Bronchial epithelial cell (primary cell): ENCODE measurements around the gene GATAD2B. TPM values are rescaled to one million over a fixed set of nuclear protein-coding genes. Genes with fewer than 3 reads are reported as not detected.

Experiments
- DNase-seq: peaks from one replicate; pipeline ENCODE4 v3.0.0-alpha.2; 2010; ENCODE audit warnings: low read depth
- FAIRE-seq: peaks from 2 replicates; lab custom pipeline; 2011; peaks lifted over from hg19 to GRCh38; lab: Jason Lieb, UNC
- H3K27me3 ChIP-seq: 2 replicates; pipeline ENCODE4 v1.5.1; 2011; ENCODE audit warnings: low read length; ENCODE audit not compliant: control insufficient read depth, insufficient read depth
- H3K36me3 ChIP-seq: 2 replicates; pipeline ENCODE4 v1.5.1; 2011; ENCODE audit warnings: low read length; ENCODE audit not compliant: control insufficient read depth, insufficient read depth
- H3K4me3 ChIP-seq: 2 replicates; pipeline ENCODE4 v1.5.1; 2011; ENCODE audit warnings: mild to moderate bottlenecking, low read depth, low read length, control low read depth
- total RNA-seq: library from RNA; depleted of rRNA; stranded (reverse); fragments of >200 nt; gene quantifications from 2 replicates; pipeline ENCODE4 v1.2.1, GENCODE V29; 2014
- TF ChIP-seq, protein P1 (sequence below): IDR thresholded peaks from 2 replicates; pipeline ENCODE4 v1.5.1; 2011; ENCODE audit warnings: mild to moderate bottlenecking, moderate library complexity, low read length, control low read depth, inconsistent platforms; ENCODE audit not compliant: insufficient read depth, severe bottlenecking

Gene GATAD2B
- total RNA-seq, 1 donor from 2014 or later = 1.8 TPM

- Histone ChIP-seq H3K4me3 (peak within 1 kb of the TSS; percentile 63), H3K27me3 (no peaks in the 10 kb centered on the region), H3K36me3 (peaks cover 10% of the 10 kb centered on the region)
- no peak for FAIRE-seq
- TF ChIP-seq, protein P1, sequence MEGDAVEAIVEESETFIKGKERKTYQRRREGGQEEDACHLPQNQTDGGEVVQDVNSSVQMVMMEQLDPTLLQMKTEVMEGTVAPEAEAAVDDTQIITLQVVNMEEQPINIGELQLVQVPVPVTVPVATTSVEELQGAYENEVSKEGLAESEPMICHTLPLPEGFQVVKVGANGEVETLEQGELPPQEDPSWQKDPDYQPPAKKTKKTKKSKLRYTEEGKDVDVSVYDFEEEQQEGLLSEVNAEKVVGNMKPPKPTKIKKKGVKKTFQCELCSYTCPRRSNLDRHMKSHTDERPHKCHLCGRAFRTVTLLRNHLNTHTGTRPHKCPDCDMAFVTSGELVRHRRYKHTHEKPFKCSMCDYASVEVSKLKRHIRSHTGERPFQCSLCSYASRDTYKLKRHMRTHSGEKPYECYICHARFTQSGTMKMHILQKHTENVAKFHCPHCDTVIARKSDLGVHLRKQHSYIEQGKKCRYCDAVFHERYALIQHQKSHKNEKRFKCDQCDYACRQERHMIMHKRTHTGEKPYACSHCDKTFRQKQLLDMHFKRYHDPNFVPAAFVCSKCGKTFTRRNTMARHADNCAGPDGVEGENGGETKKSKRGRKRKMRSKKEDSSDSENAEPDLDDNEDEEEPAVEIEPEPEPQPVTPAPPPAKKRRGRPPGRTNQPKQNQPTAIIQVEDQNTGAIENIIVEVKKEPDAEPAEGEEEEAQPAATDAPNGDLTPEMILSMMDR = no peak
- DNase-seq = peak; percentile 48
Measured at GRCh38 chr1:153774780-153775457, 147.9 kb downstream of the GATAD2B start, which contains the start of gene SLC27A3. TSS of gene SLC27A3 (plus strand) at chr1:153775407. CDS start at chr1:153775498, 91 bp downstream.

- no peak overlapping the region for H3K4me3 ChIP-seq
- peaks cover 10% of the 10 kb centered on the region for H3K36me3 ChIP-seq
- DNase-seq (no peak), FAIRE-seq (peak; percentile 80)
- TF ChIP-seq, protein P1 = no peak
- H3K27me3 ChIP-seq = no peaks in the 10 kb centered on the region
Measured at GRCh38 chr1:153774026-153774595, 148.7 kb downstream of the GATAD2B start.

- TF ChIP-seq, protein P1 = no peak
- FAIRE-seq (no peak), DNase-seq (no peak)
- Histone ChIP-seq H3K27me3 (no peaks in the 10 kb centered on the region), H3K4me3 (no peak overlapping the region), H3K36me3 (peaks cover 13% of the 10 kb centered on the region)
Measured at GRCh38 chr1:153773096-153773921, 149.5 kb downstream of the GATAD2B start.

DNA sequence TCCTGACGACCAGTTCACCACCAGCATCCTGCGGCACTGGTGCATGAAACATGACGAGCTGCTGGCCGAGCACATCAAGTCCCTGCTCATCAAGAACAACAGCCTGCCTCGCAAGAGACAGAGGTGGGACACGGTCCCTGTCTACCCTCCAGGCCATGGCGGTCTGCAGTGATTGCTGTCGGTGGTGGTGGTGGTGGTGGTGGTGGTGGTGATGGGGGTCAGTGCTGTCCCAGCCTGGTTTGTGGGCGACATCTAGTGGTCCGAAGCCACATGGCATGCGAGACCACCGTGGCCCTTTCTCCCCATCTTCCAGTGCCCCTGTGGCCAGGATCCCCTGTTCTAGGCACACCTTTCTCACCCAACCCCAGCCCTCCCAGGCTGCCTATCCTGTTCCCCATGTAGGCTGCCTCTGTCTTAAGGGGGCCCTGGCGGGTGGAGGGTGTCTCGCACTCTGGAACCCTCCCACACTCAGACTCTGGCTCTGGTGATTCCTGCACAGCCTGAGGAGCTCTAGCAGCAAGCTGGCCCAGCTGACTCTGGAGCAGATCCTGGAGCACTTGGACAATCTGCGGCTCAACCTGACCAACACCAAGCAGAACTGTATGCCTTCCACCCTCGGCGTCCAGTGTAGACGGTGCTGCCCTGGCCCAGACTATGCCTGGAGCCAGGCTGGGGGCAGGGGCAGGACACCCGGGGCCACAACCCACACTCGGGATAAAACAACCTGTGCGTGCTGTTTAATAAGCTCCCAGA lies 150.8 kb downstream of the GATAD2B start:
- no peak for FAIRE-seq

DNA sequence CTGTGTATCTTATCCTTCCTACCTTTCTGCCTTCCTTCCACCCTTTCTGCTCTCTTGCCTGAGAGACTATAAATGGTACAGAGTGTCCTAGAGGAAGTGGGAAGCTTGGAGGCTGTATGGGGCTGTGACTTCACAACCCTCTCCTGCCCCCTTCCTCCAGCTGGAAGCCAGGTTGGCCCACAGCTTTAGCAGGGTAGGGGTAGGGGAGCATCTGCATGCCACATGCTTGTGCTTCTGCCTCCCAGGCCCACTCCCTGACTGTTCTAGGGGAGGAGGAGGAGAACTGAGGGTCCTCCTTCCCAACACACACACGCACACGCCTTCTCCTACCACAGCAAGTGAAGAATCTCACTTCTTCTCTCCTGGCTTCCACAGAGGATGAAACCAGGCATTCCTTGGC lies 151.5 kb downstream of the GATAD2B start:
- TF ChIP-seq, protein P1 = no peak
- Histone ChIP-seq H3K36me3 (peaks cover 22% of the 10 kb centered on the region), H3K27me3 (no peaks in the 10 kb centered on the region), H3K4me3 (no peak overlapping the region)
- FAIRE-seq (no peak), DNase-seq (no peak)

More for the DNA sequence above, 150.8 kb downstream of the GATAD2B start:
- DNase-seq = no peak
- TF ChIP-seq, protein P1 = peak; percentile 27
- H3K27me3 ChIP-seq = no peaks in the 10 kb centered on the region
- H3K4me3 ChIP-seq = no peak overlapping the region
- H3K36me3 ChIP-seq = peaks cover 22% of the 10 kb centered on the region
